KMS-11 (cell line): ENCODE data around the gene MBD6.
"Not testable (repeated sequence)": the region's sequence is repeated elsewhere in the genome, so short reads cannot be mapped to it uniquely, and the experiment has no call there.

Experiments used
- H2AFZ ChIP-seq: fragments of 200-600 bp; sonication (generic); 2 replicates; pipeline ENCODE4 v1.6.1; 2016; ENCODE audit warnings: antibody characterized with exemption, mixed run types, low read depth
- H3K27ac ChIP-seq: fragments of 200-600 bp; sonication (generic); 2 replicates; pipeline ENCODE4 v1.6.1; 2016; ENCODE audit warnings: mild to moderate bottlenecking, mixed run types
- H3K27me3 ChIP-seq: fragments of 200-600 bp; sonication (generic); 2 replicates; pipeline ENCODE4 v1.6.1; 2017; ENCODE audit warnings: mild to moderate bottlenecking, low read depth, mixed run types, moderate library complexity; ENCODE audit not compliant: insufficient read depth
- H3K36me3 ChIP-seq: fragments of 200-600 bp; sonication (generic); 2 replicates; pipeline ENCODE4 v1.6.1; 2017; ENCODE audit warnings: mild to moderate bottlenecking, mixed run types; ENCODE audit not compliant: insufficient read depth
- H3K4me1 ChIP-seq: fragments of 200-600 bp; sonication (generic); 2 replicates; pipeline ENCODE4 v1.6.1; 2016; ENCODE audit warnings: mild to moderate bottlenecking, low read depth, mixed run types; ENCODE audit not compliant: poor library complexity, severe bottlenecking
- H3K4me2 ChIP-seq: fragments of 200-600 bp; sonication (generic); 2 replicates; pipeline ENCODE4 v1.7.0; 2016; ENCODE audit warnings: mild to moderate bottlenecking, mixed run types
- H3K4me3 ChIP-seq: fragments of 200-600 bp; sonication (generic); IDR thresholded peaks from 2 replicates; pipeline ENCODE4 v1.6.1; 2017; ENCODE audit warnings: low read depth, low read length, mixed read lengths; ENCODE audit not compliant: insufficient read depth
- H3K79me2 ChIP-seq: fragments of 200-600 bp; sonication (generic); 2 replicates; pipeline ENCODE4 v1.6.1; 2016; ENCODE audit warnings: low read depth, mixed run types; ENCODE audit not compliant: insufficient read depth
- H3K9ac ChIP-seq: fragments of 200-600 bp; sonication (generic); 2 replicates; pipeline ENCODE4 v1.6.1; 2016; ENCODE audit warnings: mild to moderate bottlenecking, mixed run types
- H4K20me1 ChIP-seq: fragments of 200-600 bp; sonication (generic); 2 replicates; pipeline ENCODE4 v1.6.1; 2016; ENCODE audit warnings: mild to moderate bottlenecking, mixed run types; ENCODE audit not compliant: insufficient read depth
- CTCF ChIP-seq: fragments of 200-600 bp; sonication (generic); conservative IDR thresholded peaks from 2 replicates; pipeline ENCODE4 v1.6.1; 2017; ENCODE audit warnings: low read depth, mild to moderate bottlenecking, antibody characterized with exemption, low read length, moderate library complexity, mixed read lengths

The MBD6 gene

GRCh38 chr12:57488402-57489156, 34.0 kb upstream of the MBD6 start:
- H3K27ac ChIP-seq: peak overlapping the region; percentile 41
- H4K20me1 ChIP-seq: no peaks in the 10 kb centered on the region
- H3K79me2 ChIP-seq: peaks cover 37% of the 10 kb centered on the region
- peak; percentile 14; the same call in 1 of the 2 replicates for TF ChIP-seq CTCF
- H3K27me3 ChIP-seq: no peaks in the 10 kb centered on the region
- peak overlapping the region; percentile 77 for H3K4me2 ChIP-seq
- H2AFZ ChIP-seq: peak overlapping the region; percentile 38; the same call in 1 of the 2 replicates
- H3K4me1 ChIP-seq: peaks cover 27% of the 10 kb centered on the region
- H3K4me3 ChIP-seq: peak overlapping the region; percentile 92
- peaks cover 27% of the 10 kb centered on the region; the same call in 1 of the 2 replicates for H3K36me3 ChIP-seq
- peak overlapping the region; percentile 64 for H3K9ac ChIP-seq

- peaks cover 27% of the 10 kb centered on the region for H3K4me1 ChIP-seq
- no peaks in the 10 kb centered on the region for H4K20me1 ChIP-seq
- no peak for TF ChIP-seq CTCF
- peaks cover 37% of the 10 kb centered on the region for H3K79me2 ChIP-seq
- peaks cover 27% of the 10 kb centered on the region; the same call in 1 of the 2 replicates for H3K36me3 ChIP-seq
- peak overlapping the region; percentile 77 for H3K4me2 ChIP-seq
- no peaks in the 10 kb centered on the region for H3K27me3 ChIP-seq
- H3K4me3 ChIP-seq: peak overlapping the region; percentile 74
- H3K27ac ChIP-seq: no peak overlapping the region; the same call in 1 of the 2 replicates
- peak overlapping the region; percentile 64; the same call in 1 of the 2 replicates for H3K9ac ChIP-seq
- H2AFZ ChIP-seq: no peak overlapping the region
Measured at GRCh38 chr12:57489157-57489641, 33.4 kb upstream of the MBD6 start.

GRCh38 chr12:57490126-57490525, 32.5 kb upstream of the MBD6 start:
- Histone ChIP-seq H3K4me2 (no peak overlapping the region), H3K9ac (no peak overlapping the region), H3K36me3 (peaks cover 27% of the 10 kb centered on the region; the same call in 1 of the 2 replicates), H2AFZ (no peak overlapping the region), H3K27ac (no peak overlapping the region), H3K4me1 (peaks cover 27% of the 10 kb centered on the region), H4K20me1 (no peaks in the 10 kb centered on the region), H3K27me3 (no peaks in the 10 kb centered on the region), H3K4me3 (no peak overlapping the region), H3K79me2 (peaks cover 37% of the 10 kb centered on the region)
- no peak for TF ChIP-seq CTCF

DNA sequence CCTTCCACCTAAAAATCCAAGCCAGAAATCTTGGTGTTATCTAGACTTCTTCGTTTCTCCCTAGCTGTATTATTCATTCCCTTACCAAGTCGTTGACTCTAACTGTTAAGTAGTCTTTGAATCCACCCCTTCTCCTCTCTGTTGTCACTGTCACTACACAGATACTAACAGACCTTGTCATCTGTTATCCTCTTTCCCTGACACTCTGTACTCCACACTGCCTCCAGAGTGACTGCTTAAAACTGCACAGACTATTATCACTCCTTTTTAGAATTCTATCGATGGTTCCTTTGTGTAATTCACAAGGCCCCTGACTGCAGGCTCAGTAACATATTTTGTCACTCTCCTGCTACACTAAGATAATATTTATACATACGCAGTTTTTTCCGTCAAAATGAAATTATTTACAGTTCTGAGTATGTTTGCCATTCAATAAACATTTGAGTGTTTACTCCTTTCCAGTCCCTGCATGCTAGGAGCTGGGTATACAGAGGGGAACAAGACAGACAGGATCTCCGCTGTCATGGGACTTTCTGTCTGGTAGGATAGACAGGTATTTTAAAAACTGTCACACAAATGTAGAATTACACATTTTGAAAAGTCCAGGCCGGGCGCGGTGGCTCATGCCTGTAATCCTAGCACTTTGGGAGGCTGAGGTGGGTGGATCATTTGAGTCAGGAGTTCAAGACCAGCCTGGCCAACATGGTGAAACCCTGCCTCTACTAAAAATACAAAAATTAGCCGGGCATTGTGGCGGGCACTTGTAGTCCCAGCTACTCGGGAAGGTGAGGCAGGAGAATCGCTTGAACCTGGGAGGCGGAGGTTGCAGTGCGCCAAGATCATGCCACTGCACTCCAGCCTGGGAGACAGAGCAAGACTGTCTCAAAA, 31.0 kb upstream of the MBD6 start:
- no peak overlapping the region for H3K4me3 ChIP-seq
- H3K4me2 ChIP-seq: no peak overlapping the region
- peaks cover 37% of the 10 kb centered on the region for H3K79me2 ChIP-seq
- peaks cover 27% of the 10 kb centered on the region for H3K4me1 ChIP-seq
- H3K27ac ChIP-seq: peak overlapping the region; percentile 1; the same call in 1 of the 2 replicates
- no peak overlapping the region for H2AFZ ChIP-seq
- no peaks in the 10 kb centered on the region for H3K27me3 ChIP-seq
- H4K20me1 ChIP-seq: no peaks in the 10 kb centered on the region
- H3K9ac ChIP-seq: no peak overlapping the region
- peaks cover 27% of the 10 kb centered on the region; the same call in 1 of the 2 replicates for H3K36me3 ChIP-seq
- peak; percentile 76 for TF ChIP-seq CTCF

DNA sequence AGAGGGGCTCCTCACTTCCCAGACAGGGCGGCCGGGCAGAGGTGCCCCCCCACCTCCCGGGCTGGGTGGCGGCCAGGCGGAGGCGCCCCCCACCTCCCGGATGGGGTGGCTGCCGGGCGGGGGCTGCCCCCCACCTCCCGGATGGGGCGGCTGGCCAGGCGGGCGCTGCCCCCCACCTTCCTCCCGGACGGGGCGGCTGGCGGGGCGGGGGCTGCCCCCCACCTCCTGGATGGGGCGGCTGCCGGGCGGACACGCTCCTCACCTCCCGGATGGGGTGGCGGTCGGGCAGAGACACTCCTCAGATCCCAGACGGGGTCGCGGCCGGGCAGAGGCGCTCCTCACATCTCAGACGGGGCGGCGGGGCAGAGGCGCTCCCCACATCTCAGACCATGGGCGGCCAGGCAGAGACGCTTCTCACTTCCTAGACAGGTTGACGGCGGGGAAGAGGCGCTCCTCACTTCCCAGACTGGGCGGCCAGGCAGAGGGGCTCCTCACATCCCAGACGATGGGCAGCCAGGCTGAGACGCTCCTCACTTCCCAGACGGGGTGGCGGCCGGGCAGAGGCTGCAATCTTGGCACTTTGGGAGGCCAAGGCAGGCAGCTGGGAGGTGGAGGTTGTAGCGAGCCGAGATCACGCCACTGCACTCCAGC, 27.4 kb upstream of the MBD6 start:
- H3K4me3 ChIP-seq, H2AFZ ChIP-seq, H3K9ac ChIP-seq, H4K20me1 ChIP-seq, H3K27ac ChIP-seq, H3K4me2 ChIP-seq, H3K27me3 ChIP-seq, H3K4me1 ChIP-seq: not testable (repeated sequence)
- peaks cover 21% of the 10 kb centered on the region; the same call in 1 of the 2 replicates for H3K36me3 ChIP-seq
- H3K79me2 ChIP-seq: peaks cover 14% of the 10 kb centered on the region; the same call in 1 of the 2 replicates
